Thyroid gland (tissue), 4 donors: ENCODE results near the gene CD27.

Experiments
- CTCF ChIP-seq, 6 experiments: fragments of 200-600 bp in 3 of 6; fragments of 450-650 bp in 3 of 6; sonication (generic) in 3 of 6; IDR thresholded peaks; one replicate each; pipeline ENCODE4 v1.5.1; 2016 to 2019; ENCODE audit warnings: antibody characterized with exemption in 6 of 6, mild to moderate bottlenecking in 2 of 6, inconsistent platforms in 1 of 6, moderate library complexity in 1 of 6
- POLR2A ChIP-seq, 2 donors: fragments of 450-650 bp; IDR thresholded peaks; one replicate each; pipeline ENCODE4 v1.6.1; 2017; ENCODE audit warnings: antibody characterized with exemption in 2 of 2, mild to moderate bottlenecking in 2 of 2, moderate library complexity in 1 of 2

GRCh38 chr12:6426882-6427671, 17.7 kb upstream of the CD27 start:
- TF ChIP-seq CTCF (IDR thresholded peaks at IDR 0.05) (no peak), POLR2A (IDR thresholded peaks at IDR 0.05) (peak in 1 of 2 donors; percentile 22)
